GM18520 (cell line): ENCODE measurements around the gene SUCLG2.

Source experiments
- ATAC-seq: cut with Tn5 transposase; IDR thresholded peaks from one replicate; pipeline ENCODE4 v1.9.1; 2021; ENCODE audit not compliant: unreplicated experiment

SUCLG2 gene, protein sequence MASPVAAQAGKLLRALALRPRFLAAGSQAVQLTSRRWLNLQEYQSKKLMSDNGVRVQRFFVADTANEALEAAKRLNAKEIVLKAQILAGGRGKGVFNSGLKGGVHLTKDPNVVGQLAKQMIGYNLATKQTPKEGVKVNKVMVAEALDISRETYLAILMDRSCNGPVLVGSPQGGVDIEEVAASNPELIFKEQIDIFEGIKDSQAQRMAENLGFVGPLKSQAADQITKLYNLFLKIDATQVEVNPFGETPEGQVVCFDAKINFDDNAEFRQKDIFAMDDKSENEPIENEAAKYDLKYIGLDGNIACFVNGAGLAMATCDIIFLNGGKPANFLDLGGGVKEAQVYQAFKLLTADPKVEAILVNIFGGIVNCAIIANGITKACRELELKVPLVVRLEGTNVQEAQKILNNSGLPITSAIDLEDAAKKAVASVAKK

DNA sequence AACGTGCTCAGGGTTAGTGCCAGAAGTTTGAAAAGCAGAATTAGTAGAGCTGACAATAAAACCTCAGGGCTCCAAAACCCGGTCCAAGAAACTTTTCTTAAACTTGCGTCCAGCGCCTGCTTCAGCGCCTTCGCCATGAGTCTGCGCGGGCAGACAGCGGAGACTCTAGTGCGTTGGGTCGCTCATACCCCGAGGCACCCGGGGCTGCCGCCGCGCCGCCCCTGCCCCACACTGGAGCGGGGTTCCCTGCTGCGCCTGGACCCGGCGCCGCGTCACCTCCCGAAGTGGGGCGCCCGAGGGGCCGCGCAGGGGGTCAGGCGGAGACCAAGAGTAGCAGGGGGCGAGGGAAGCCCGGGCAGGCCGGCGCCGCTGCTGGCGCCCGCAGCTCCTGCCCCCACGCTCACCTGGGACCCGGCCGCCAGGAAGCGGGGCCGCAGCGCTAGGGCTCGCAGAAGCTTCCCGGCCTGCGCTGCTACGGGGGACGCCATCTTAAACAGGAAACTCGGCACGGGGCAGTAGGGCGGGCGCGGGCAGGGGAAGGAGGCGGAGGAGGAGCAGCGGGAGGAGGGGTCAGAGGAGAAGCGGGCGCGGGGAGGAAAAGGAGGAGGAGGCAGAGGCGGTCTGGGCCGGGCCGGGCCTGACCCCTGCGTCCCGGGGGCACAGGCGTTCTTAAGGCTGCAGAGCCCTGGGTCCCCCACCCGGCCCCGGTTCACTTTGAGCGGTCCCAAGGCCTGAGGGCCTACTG, at the start of gene SUCLG2:
Gene SUCLG2, minus strand, starts transcription at position 514 of the 745 bp plus-strand sequence. Its CDS starts 26 bp downstream, at position 488.
- peak; percentile 55 for ATAC-seq

DNA sequence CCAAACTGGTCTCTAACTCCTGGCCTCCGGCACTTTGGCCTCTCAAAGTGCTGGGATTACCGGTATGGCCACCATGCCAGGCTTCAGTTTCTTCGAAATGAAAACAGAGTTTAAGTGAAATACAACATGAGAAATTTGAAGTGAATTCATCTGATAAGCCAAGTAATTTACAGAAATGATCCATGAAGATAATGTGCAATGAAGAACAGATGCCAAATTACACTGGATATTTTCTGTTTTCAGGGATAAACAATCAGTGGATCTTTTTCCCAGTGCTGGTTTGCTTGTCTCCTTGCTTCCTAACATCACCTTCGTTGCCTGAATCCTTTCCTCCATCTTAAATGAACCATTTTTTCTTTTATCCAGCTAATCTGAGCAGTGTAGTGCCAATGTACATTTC, 46.2 kb upstream of the SUCLG2 start:
- ATAC-seq, result no peak

DNA sequence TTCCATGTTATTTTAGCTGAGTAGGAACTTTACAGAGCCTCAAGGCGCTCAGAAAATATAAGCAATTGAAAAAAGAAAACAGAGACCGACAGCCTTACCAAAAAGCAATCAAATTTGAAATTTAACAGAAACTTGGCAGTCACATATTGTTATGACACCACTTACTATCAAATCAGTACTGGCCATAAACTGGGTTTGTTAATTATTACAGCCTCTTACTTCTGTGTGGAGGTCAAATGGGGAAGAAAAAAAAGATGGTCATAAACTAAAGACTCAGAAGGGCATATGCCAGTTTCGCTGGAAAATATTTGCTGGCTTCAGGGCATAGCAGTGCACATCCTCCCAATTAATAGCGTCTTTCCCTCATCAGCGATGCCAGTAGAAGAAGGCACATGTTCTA, 45.5 kb upstream of the SUCLG2 start:
- no peak for ATAC-seq

DNA sequence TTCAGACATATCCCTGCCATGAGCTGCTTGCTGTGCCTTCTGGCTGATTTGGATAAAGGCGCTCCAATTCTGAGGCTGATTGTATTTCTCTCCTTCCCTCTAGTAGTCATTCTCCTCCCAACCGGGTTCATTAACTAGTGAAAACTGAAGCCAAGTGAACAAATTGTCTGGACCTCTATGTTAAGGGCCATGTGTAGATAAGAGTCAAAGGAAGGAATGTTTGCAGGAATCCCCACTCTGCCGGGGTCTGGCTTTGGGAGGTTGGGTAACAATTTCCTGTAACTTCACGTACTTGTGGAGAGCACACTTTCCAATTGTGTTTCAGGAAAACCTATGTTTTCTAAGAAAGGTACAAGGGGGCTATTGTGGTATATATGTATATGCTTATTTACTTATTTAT, 38.2 kb upstream of the SUCLG2 start:
- ATAC-seq, result no peak

DNA sequence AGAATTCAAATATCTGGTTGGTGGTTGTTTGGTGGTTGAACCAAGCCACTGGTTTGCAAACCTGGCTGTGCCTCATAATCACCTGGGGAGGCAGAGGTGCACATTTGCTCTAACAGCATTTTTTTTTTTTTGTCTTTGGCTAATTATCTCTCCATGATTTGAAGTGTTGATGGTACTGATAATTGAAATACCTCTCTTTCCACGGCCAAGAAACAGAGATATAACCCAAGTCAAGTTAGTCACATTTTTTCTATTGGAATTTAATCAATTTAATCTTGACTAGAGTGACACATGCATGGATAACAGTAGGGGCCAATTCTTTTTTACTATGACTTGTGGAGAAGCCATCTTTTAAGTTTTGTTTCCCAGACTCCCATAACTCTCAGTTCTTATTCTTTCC, 37.5 kb upstream of the SUCLG2 start:
- ATAC-seq, result no peak

DNA sequence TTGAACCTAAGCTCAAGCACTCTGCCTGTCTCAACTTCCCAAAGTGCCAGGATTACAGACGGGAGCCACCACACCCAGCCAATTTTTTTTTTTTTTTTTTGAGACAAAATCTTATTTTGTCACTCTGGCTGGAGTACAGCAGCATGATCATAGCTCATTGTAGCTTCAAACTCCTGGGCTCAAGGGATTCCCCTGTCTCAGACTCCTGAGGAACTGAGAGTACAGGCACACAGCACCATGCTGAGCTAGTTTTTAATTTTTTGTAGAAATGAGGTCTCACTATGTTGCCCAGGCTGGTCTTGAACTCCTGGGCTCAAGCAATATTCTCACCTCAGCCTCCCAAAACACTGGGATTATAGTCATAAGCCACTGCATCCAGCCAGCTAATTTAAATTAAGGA, 36.8 kb upstream of the SUCLG2 start:
- ATAC-seq, result no peak

DNA sequence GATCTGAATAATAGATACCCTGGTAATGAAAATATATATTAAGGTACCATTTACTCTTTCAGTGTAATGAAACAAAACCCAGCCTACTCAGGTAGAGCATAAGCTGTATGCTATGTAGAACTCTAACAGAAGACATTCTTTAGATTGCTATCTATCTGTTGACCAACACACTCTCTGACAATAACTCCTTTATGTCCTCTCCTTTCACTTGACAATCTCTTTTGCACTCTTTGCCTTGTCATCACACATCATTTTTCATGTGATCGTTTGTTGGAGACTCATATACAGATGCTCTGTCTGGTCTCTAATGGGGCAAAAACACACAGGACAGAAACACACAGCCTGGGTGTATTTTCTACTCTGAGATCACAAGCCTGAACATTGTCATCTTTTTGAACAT, 35.4 kb upstream of the SUCLG2 start:
- no peak for ATAC-seq

DNA sequence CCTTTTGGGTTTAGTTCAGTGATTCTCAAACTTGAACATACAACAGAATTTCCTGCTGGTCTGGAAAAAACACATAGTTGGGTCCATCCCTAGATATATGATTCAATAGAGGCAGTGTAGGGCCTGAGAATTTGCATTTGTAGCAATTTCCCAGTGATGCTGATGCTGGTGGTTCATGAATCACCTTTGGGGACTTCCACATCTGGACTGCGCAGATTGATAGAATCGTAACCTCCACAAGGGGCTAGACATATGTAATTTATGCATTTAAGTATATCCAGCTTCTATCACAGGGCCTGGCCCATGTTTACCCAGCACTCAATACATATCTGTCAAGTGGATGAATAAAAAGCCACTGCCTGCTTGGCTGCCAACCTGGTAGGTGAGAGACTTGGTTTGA, 33.8 kb upstream of the SUCLG2 start:
- no peak for ATAC-seq

DNA sequence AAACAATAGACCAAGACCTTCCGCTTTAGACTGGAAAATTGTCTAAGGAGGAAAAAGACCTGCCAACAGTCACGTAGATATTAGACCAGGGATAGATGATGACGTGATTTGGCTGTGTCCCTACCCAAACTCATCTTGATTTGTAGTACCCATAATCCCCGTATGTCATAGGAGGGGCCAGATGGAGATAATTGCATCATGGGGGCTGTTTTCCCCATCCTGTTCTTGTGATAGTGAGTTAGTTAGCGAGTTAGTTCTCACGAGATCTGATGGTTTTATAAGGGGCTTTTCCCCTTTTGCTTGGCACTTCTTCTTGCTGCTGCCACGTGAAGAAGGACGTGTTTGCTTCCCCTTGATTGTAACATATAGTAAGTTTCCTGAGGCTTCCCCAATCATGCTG, 31.7 kb upstream of the SUCLG2 start:
- no peak for ATAC-seq

DNA sequence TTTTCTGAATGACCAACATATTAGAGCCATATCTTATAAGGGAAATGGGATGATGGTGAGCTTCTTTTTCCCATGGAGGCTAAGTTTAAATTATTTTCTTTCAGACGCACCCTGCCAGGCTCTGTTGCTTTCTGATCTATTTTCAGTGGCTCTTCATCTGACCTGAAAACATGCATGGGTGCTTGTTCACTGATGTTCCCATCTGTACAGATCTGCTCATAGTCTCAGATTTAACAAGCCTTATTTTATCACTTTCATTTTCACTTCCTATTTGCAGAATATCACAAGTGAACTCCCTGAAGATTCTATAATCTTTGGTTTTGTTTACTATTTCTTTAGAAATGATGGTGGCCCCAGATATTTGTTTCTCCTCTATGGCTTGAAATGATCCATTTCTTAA, 31.1 kb upstream of the SUCLG2 start:
- peak; percentile 97 for ATAC-seq

DNA sequence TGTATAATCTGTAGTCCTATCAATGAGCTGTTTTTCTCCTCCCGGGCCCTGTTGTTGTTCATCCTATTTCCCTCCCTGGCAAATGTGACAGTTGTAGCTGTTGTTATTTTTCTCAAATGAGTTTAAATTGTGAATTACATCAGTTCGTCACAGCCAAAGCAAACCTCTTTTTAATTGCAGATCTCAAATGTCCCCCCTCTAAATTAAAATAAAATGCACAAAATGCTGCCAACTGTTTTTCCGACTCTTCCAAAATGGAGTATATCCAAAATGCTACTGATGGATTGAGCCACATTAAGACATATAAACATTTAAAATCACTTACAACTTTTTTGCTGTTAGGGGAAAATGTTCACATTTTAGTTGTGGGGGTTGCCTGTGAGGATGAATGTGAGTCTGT, 29.8 kb upstream of the SUCLG2 start:
- no peak for ATAC-seq

DNA sequence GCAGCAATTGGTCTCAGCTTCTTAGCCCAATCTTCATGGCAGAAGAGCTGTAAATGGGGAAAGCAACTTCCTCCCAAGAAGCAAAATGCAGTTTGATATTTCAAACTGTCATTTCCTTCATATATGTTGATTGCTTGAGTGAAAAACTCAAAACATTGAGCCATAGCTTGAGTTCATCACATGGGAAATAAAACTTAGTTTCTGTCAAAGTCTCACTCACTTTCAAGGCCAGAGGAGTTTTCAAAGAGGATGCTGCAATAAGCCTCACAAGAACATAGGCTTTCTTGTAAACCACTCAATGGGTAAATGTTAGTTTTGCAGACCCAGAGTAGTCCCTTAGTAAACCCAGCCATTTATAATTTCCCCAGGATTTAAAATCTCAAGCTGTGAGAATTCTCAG, 29.1 kb upstream of the SUCLG2 start:
- ATAC-seq, result no peak

DNA sequence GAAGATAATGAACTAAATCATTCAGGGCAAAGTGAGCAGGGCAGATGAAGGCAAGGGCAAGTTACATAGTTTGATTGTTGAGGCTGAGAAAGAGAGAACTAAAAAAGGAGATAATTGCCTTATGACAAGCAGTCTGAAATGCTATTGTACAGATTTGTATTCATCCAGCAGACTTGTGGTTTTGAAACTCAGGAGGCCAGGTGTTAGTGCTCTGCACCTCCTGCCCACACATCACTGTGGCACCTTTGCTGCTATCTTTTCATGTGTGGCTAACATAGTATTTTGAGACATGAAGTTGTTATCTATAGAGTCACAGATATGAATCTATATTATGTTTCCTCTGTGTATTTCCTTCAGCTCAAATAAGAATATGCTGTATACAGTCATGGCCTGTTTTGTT, 24.3 kb upstream of the SUCLG2 start:
- peak; percentile 77 for ATAC-seq

DNA sequence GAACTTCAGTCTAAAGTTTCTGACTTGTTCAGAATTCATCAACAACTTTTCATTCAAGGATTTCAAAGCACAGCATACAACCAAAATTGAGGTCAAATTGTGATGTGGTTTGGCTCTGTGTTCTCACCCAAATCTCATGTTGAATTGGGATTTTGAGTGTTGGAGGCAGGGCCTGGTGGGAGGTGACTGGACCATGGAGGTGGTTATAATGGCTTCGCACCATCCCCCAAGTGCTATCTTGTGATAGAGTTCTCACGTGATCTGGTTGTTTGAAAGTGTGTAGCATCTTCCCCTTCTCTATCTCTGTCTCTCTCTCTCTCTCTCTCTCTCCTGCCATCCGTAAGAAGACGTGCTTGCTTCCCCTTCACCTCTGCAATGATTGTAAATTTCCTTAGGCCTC, 19.6 kb upstream of the SUCLG2 start:
- no peak for ATAC-seq

DNA sequence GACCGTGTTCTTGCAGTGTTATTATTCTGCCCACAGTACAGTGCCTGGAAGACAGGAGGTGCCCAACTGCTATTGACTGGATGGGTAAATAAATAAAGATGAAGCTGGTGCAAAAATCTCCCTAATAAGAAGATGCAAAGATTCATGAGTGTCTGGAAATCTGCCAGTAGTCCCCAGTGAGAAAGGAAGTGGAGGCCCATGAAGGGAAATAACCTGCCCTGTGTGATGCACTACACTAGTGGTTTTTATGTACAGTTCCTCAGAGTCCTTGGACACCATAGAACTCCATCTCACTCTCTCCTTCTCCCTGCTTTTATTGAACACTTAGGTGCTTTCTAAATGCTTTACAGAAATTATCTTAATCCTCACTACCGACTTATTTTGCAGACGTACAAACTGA, 8.3 kb upstream of the SUCLG2 start:
- no peak for ATAC-seq

DNA sequence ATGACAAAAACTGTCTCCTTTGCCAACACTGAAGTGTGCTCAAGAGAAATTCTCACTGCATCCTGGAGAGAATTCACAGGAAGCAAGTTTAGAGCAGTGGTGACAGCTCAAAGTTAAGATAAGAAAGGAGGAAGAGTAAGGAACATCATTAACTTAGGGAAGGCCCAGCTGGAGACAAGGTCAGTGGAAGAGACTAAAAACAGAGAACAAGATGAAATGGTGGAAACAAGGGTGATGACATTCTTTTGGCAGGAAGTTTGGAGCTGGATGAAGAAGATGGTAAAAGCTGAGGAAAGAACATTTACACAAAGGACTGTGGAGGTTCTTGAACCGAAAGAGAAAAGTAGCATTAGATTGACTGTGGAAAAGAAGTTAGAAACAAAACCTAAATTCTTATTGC, 6.7 kb upstream of the SUCLG2 start:
- no peak for ATAC-seq

DNA sequence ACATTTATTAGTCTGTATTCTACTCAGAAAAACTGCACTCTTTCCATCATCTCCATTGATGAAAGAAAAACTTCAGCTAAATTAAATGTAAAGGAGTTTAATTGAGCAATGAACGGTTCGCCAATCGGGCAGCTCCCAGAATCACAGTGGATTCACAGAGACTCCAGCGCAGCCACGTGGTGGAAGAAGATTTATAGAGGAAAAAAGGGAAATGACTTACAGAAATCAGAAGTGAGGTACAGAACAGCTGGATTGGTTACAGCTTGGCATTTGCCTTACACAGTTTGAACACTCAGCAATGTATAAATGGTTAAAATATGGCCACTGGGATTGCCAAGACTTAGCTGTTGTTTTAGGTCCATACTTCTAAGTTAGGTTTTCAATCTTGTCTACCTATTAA, 2.8 kb upstream of the SUCLG2 start:
- no peak for ATAC-seq

DNA sequence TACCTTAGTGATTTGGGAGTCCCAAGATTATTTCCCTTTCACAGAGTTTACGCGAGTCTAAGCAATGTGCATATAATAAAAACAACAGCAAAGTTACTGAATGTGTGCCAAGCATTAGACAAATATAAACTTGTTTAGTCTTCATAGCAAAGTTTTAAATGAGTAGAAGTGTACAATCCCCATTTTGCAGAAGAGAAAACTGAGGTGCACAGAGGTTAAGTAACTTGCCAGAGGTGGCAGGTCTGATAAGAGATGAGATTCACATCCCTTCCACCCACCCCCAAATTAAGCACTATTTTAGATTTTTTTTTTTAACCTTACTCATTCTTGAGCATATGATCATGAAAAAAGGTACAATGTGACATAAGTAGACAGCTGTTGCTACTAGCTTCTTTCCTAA, 2.2 kb upstream of the SUCLG2 start:
- no peak for ATAC-seq

DNA sequence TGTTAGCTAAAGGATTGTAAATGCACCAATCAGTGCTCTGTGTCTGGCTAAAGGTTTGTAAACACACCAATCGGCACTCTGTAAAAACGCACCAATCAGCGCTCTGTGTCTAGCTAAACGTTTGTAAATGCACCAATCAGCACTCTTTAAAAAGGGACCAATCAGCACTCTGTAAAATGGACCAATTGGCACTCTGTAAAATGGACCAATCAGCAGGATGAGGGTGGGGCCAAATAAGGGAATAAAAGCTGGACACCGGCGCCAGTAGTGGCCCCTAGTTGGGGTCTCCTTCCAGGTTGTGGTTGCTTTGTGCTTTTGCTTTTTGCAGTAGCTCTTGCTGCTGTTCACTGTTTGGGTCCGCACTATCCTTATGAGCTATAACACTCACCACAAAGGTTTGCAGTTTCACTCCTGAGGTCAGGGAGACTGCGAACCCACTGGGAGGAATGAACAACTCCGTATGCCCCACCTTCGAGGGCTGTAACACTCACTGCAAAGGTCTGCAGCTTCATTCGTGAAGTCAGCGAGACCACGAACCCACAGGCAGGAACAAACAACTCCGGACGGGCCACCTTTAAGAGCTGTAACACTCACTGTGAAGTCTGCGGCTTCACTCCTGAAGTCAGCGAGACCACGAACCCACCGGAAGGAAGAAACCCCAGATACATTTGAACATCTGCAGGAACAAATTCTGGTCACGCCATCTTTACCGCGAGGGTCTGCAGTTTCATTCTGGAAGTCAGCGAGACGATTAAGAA, 1.1 kb upstream of the SUCLG2 start:
- peak; percentile 42 for ATAC-seq

DNA sequence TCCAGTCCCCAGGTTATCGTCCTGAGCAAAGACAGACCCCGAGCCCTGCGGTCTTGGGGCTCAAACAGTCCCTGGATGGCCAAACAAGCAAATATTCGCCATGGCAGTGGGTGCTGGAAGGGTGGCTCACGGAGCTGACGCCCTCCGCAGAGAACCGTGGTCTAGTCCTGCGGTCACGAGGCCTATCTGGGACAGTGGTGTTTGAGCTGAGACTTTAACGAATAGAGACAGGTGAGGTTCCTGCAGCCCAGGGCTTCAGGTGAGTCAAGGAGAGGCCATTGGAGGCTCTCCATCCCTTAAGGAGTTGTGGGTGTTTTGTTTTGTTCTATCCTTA, 399 bp upstream of the SUCLG2 start:
- no peak for ATAC-seq

DNA sequence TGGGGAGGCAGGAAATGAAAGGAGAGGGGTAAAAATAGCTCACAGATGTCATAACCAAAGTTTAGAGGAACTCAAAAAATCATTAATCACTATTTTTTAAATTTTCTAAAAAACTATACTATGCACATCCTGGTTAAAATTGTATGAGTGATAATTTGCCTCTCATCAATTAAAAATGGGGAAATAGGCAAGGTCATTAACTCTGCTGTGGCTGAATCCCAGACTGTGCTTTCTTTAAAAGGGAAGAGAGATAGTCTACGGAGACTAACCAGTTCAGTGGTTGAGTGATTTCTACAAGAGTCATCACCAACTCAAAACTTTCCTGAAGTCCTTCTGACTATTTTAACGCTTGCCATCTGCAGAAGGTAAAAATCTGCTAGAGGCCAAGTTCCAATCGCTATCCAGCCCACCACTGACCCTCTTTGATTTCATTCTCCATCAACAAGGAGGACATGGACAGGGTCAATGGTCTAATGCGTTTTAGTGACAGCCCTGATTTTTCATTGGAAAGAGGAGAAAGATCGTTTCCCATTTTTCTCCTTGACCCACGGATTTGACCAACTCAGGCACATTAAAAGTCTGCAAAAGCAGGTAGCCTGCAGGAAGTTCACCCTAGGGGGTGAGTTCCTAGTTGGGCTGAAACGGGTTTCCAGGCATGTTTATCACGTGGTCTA, 850 bp downstream of the SUCLG2 start:
- peak; percentile 12 for ATAC-seq
